GM21526 (cell line): ENCODE results near the gene TMEM63A.

Experiments used
- ATAC-seq: cut with Tn5 transposase; IDR thresholded peaks from one replicate; pipeline ENCODE4 v1.9.1; 2021; ENCODE audit warnings: moderate library complexity; ENCODE audit not compliant: unreplicated experiment, low FRiP score

Gene TMEM63A

GRCh38 chr1:225887030-225887314, 4.8 kb upstream of the TMEM63A start:
- ATAC-seq = no peak

DNA sequence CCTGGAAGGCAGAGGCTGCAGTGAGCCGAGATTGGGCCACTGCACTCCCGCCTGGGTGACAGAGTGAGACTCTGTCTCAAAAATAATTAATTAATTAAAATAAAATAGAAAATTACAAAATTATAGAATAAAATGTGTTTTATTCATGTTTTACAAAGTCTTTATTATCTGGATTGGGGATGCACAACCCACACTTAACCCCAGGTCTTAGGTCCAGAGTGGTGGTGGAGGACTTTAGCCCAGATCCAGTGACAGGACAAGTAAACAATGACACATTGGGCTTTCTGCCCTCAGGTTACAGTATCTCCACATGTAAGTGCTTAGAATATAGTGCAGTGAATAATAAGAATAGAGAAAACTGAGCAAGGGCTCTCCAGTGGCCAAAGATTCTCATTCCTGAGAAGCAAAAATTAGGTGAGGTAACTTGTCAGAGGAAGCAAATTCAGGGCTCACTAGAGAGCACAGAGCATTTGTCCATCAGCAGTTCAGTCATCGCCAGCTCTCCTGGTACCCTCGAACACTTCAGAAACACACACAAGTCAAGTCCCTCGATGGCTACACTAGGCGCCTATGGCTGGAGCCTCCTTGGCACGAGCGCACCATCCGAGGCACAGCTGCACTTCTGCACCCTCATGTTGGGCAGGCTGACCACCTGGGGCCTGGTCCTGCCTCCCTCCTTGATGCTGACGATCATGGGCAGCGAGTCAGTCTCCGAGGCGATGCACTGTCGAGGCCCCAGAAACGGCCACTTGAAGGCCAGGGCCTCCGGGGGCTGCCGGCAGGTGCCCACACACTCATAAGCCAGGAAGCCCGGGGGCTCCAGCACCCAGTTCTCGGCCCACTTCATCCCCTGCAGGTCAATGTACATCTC, 4.2 kb upstream of the TMEM63A start:
- ATAC-seq = no peak

- no peak for ATAC-seq
These were observed 3.2 kb upstream of the TMEM63A start for GRCh38 chr1:225885336-225885735.

DNA sequence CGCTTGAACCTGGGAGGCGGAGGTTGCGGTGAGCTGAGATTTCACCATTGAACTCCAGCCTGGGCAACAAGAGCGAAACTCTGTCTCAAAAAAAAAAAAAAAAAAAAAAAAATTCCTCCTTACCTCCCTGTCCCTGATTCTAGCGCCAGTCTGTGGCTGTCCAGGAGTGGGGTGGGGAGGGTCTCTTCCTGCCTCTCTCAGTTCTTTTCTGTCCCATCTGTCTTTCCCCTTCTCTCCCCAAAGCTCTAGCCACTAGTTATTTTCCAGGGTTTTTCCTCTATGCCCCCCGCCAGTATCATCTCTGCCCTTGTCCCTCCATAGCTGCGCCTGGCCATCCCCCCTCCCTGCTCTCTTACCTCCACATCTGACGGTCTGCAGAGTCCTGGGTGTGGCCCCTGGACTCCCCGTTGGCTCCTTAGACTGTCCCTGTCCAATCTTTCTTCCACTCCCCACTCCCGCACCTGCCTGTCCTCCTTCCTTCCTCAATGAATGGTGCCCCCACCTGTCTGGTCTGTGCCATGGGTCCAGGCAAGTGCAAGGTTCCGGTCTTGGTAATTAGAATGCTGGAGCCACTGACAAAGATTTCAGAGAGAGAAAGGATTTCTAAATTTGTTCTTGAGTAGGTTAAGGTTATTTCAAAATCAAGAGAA, 1.6 kb upstream of the TMEM63A start:
- no peak for ATAC-seq

DNA sequence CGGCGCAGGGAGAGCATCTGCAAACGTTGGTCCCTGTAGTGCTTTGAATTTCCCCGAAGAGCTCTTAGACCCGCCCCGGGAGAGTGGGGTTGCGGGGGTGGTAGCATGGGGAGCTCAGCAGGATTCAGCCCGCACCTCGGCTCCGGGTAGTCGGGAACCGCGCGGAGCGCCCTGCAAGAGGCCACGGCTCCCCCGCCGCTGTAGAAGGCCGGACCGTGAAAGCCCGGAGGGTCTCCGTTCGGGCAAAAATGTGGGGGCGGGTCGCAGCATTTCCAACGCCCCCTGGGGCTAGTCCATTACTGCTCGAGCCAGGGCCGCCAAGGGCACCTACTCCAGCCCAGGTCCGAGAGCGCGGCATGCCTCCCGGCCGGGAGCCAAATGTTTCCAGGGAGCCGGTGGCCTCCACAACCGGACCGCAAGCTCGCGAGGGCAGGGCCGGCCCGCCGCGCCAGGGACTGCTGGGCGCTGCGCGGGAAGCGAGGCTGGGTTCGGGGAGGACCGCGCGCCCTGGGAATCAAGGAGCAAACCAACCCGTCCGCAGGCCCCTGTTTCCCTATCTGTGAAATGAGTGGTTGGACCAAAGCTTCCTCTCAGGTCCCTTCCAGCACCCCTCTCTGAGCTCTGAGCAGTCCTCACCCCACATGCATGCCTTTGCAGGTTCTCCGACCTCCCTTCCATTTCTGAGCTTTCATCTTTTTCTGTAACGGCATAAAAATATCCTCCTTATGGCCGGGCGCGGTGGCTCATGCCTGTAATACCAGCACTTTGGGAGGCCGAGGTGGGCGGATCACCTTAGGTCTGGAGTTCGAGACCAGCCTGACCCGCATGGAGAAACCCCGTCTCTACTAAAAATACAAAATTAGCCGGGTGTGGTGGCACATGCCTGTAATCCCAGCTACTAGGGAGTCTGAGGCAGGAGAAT, 775 bp upstream of the TMEM63A start:
- peak; percentile 30 for ATAC-seq

DNA sequence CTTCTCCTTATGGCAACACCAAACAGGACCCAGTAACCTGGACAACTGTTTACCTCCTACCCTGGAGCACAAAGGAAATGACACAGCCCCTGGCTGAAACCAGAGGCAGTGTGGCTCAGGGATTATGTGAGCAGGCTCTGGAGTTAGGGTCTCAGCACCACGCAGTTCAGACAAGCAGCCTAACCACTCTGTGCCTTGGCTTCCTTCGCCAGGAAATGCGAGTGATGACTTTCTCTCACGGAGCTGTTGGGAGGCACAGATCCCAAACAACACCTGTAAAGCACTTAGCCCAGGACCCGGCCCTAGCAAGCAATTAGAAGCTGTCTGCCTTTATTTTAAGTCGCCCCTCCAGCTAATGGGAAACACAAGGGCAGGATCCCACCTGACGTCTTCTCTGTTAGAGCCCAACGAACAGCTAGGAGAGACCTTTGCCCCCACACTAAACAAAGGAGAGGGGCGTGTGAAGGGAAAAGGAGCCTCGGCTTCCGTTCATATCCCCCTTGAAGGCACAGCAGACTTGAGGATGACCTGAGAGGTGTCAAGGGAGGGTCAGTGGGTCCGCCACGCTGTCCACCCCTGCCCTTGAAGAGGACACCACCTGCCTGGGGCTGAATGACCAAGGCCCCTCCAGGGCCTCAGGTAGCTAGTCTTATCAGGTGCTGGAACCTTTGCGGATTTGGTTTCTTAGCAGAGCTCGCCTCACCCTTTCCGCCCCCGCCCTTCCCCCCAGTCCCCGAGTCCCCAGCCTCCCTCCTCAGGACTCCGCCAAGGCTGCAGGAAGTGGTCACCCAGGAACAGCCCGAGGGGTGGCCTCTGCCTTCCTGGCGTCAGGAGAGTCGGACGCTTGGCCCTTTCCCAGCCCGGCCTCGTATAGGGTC, 860 bp downstream of the TMEM63A start:
- ATAC-seq = no peak

GRCh38 chr1:225880636-225881035, 1.5 kb downstream of the TMEM63A start:
- no peak for ATAC-seq

- ATAC-seq = no peak
These were observed 2.0 kb downstream of the TMEM63A start for GRCh38 chr1:225880222-225880588.

- ATAC-seq = no peak
These were observed 2.5 kb downstream of the TMEM63A start for GRCh38 chr1:225879521-225880221.

DNA sequence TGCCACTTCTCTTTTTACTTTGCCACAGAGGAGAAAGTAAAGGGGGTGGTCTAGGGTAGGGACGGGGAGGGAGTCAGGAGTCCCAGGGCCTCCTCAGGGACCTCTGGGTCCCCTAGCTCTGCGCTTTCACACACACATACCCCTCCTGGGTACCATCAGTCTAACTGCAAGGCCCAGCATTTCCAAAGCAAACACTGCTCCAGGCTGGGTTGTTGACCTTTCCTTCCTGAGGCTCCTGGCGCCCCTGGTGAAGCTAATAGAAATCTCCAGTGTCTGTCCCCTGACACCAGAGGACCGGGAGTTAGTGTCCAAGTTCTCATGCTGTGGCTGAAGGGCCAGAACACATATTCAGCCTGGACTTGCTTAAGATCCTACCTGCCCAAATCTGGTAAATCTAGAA, 3.9 kb downstream of the TMEM63A start:
- no peak for ATAC-seq

- no peak for ATAC-seq
These were observed 4.6 kb downstream of the TMEM63A start for GRCh38 chr1:225877580-225877979.

DNA sequence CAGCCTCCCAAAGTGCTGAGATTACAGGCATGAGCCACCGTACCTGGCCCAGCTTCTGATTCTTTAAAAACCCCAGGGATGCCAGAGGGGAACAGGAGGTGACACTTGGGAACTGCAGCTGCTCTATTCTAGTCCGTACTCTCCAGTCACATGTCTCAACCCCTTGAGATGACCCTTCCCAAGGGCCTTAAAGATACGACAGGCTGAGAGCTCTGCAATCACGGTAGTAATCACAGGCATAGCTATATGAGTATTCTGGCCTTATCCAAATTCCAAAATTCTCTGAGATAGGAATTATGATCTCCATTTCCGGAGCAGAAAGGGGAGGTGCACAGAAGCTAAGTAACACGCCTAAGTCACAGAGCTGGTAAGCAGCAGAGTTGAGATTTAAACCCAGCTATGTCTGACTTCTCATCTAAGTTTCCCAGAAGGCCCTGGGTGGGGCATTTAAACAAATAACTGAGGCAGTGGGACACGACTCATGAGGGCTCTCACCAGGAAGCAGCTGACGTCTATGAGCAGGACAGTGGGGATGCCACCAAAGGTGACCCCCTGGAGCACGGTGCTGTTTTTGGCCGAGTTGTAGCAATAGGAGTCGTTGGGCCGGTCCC, 5.2 kb downstream of the TMEM63A start:
- ATAC-seq = no peak

DNA sequence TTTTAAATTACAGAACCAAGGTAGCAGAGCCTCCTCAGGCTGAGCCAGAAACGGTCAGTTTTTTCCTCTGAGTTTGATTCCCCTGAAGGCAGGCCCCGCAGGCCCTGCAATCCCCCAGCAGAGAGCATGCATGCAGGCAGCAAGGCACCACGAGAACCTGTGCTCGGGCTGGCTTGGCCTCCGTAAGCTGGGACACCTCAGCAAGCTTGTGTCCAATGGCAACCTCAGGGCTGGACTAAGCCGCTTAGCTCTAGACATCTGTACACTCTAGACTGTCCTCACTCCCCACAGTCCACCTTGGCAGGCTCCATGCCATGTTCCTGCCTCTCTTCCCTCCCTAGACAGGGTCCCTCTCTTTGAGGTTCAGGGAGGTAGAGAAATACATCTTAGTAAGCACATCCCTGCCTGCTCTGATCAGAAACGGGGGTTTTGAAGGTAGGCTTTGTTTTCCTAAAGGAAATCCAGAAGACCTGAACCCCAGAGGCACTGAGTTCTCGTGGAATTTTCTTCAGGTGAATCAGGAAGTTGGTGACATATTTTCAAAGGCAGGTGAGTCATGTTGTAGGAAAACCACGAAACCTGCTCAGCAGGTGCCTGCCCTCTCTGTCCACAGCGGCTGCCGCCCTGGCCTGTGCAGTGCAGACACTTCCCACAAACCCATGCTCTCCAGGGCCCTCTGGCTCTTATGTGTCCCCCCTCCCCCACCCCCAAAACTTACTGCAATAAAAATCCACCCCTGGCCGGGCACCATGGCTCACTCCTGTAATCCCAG, 7.0 kb downstream of the TMEM63A start:
- no peak for ATAC-seq

- ATAC-seq = no peak
These were observed 7.7 kb downstream of the TMEM63A start for GRCh38 chr1:225874431-225874830.

DNA sequence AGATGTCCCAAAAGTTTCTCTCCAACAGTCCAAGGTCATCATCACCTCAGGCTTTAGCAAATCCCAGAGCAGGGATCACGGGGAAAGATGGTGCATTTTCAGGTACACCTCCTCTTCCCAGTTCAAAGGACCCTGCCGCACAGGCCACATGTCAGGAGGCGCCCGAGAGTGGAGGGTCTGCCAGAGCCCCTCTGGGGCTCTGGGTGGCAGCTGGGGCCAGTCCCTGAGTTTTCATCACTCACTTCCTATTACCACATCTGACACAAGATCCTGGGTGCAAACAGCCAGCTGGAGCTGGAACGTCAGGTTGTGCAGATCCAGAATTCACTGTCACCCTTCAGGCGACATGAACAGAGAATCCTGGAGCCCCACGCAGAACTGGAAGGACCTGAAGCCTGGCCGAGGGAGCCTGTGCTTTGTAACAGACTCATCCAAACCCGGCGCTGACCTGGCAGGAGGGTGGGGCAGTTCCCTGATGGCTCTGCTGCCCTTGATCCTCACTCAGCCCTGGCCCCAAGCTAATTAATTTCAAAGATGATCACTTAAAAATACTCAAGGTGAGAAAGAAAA, 8.8 kb downstream of the TMEM63A start:
- ATAC-seq = no peak

GRCh38 chr1:225872075-225872430, 10.1 kb downstream of the TMEM63A start:
- ATAC-seq = no peak

- ATAC-seq = no peak
These were observed 10.7 kb downstream of the TMEM63A start for GRCh38 chr1:225871359-225872074.

GRCh38 chr1:225870911-225871310, 11.3 kb downstream of the TMEM63A start:
- ATAC-seq = no peak
